ENCODE measurements around the gene SLC29A3.

DNA sequence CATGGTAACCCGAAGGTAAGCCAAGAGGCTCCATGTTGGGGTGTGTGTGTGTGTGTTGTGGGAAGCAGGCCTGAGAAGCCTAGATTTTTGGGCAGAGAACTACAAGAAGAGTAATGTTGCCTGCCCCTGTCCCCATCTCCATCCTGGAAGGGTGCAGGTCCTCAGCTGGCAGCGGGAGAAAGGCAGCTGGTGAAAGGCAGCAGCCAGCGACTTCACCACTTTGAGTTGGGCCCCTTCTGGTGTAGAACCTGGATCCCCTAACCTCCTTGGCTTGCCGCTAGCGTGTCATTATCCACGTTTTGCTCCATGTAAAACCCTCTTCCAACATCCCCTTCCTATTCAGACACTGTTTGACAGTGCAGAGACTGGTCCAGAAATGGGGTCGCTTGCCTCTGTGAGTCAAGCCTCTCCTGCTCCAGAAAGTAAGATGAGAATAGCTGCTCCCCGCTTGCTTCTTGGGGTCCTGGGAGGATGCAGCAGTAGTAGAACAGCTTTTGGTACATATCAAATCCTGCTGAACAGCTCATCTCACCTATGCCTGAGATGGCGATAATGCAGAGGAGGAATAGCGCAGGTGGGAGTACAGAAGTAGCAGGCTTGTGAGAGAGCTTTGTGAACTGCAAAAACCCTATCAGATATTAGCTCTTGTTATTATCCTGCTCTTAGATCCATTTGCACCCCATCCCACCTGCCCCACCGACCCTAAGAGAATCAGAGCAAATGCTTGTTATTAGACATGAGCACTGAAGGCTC, 55.6 kb downstream of the SLC29A3 start:
- TF ChIP-seq, protein P1, sequence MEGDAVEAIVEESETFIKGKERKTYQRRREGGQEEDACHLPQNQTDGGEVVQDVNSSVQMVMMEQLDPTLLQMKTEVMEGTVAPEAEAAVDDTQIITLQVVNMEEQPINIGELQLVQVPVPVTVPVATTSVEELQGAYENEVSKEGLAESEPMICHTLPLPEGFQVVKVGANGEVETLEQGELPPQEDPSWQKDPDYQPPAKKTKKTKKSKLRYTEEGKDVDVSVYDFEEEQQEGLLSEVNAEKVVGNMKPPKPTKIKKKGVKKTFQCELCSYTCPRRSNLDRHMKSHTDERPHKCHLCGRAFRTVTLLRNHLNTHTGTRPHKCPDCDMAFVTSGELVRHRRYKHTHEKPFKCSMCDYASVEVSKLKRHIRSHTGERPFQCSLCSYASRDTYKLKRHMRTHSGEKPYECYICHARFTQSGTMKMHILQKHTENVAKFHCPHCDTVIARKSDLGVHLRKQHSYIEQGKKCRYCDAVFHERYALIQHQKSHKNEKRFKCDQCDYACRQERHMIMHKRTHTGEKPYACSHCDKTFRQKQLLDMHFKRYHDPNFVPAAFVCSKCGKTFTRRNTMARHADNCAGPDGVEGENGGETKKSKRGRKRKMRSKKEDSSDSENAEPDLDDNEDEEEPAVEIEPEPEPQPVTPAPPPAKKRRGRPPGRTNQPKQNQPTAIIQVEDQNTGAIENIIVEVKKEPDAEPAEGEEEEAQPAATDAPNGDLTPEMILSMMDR (optimal IDR thresholded peaks at IDR 0.05 in 1 of 3, IDR thresholded peaks at IDR 0.05 in 1 of 3, conservative IDR thresholded peaks at IDR 0.05 in 1 of 3; ENCODE audit: extremely low read depth in 1 of 3, insufficient read depth in 2 of 3, low read length in 3 of 3) = no peak
- TF ChIP-seq EZH2 (IDR thresholded peaks at IDR 0.05; ENCODE audit: low read length) = no peak
